Measurements from ENCODE around the gene POF1B. TPM values are rescaled to one million over a fixed set of nuclear protein-coding genes. Genes with fewer than 3 reads are reported as not detected.

The POF1B gene
- total RNA-seq, 1 experiment from 2014 or later = not detected

DNA sequence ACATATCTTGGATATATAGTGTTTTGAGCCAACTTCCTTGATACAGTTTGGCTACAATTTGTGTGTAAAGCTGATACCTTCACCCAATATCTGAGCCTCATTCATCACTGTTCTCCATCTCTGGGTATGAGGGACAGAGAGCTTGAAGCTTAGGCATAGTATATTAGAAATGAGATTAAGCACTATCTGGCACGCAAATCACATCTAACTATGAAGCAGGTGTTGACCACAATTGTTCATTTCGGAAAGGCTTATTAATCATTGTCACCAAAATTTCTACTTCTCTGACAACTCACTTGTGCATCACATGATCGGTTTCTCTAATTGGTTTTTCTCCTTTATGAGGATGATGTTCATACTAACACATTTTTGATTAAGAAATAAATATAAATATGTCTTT, 2.1 kb upstream of the POF1B start:
- no peak overlapping the region for H3K9ac ChIP-seq (ENCODE audit: low read length)
- CTCF ChIA-PET = no interaction called here
- no peaks in the 10 kb centered on the region for H4K20me1 ChIP-seq (ENCODE audit: low read length)
- no TSS peak for BruUV-seq (replicated peaks)
- no peak for DNase-seq
- H3K9me3 ChIP-seq (ENCODE audit: low read length) = no peaks in the 10 kb centered on the region
- intact Hi-C loops (cut with micrococcal nuclease) = no loop called here
- no peaks in the 10 kb centered on the region for H3K79me2 ChIP-seq (ENCODE audit: low read length)
- no peak for ATAC-seq
- no peak overlapping the region for H2AFZ ChIP-seq (ENCODE audit: low read length)
- H3K36me3 ChIP-seq (ENCODE audit: low read depth, low read length) = no peaks in the 10 kb centered on the region
- H3K9me2 ChIP-seq (replicated peaks; ENCODE audit: low read length) = no peaks in the 10 kb centered on the region
- H3K27me3 ChIP-seq (ENCODE audit: low read length) = no peaks in the 10 kb centered on the region
- H3K27ac ChIP-seq (ENCODE audit: low read length) = no peak overlapping the region
- no peak overlapping the region for H3K4me3 ChIP-seq (ENCODE audit: low read length)
- TF ChIP-seq CTCF (conservative IDR thresholded peaks at IDR 0.05; ENCODE audit: low read depth, low read length) = no peak
- TF ChIP-seq EZH2phosphoT487 (IDR thresholded peaks at IDR 0.05; ENCODE audit: borderline replicate concordance, low read length) = no peak
- TF ChIP-seq EZH2 (IDR thresholded peaks at IDR 0.05; ENCODE audit: low read length, unreplicated experiment) = no peak
- H3K4me1 ChIP-seq (ENCODE audit: insufficient read depth, low read length) = no peaks in the 10 kb centered on the region
- POLR2A ChIA-PET (ENCODE audit: unreplicated experiment) = no interaction called here
- H3F3A ChIP-seq (ENCODE audit: low read length, unreplicated experiment) = no peaks in the 10 kb centered on the region
- no peak overlapping the region for H3K4me2 ChIP-seq (ENCODE audit: low read length)

- no peaks in the 10 kb centered on the region for H3K27me3 ChIP-seq (ENCODE audit: low read length)
- no TSS peak for BruUV-seq (replicated peaks)
- no peak overlapping the region for H2AFZ ChIP-seq (ENCODE audit: low read length)
- ATAC-seq (no peak), DNase-seq (no peak)
- no peak overlapping the region for H3K9ac ChIP-seq (ENCODE audit: low read length)
- no peak overlapping the region for H3K4me2 ChIP-seq (ENCODE audit: low read length)
- ChIA-PET CTCF (no interaction called here), POLR2A (ENCODE audit: unreplicated experiment) (no interaction called here)
- H3K79me2 ChIP-seq (ENCODE audit: low read length) = no peaks in the 10 kb centered on the region
- H3K36me3 ChIP-seq (ENCODE audit: low read depth, low read length) = no peaks in the 10 kb centered on the region
- no peaks in the 10 kb centered on the region for H3K9me2 ChIP-seq (replicated peaks; ENCODE audit: low read length)
- H3K27ac ChIP-seq (ENCODE audit: low read length) = no peak overlapping the region
- no peaks in the 10 kb centered on the region for H3K4me1 ChIP-seq (ENCODE audit: insufficient read depth, low read length)
- no peaks in the 10 kb centered on the region for H3F3A ChIP-seq (ENCODE audit: low read length, unreplicated experiment)
- no peaks in the 10 kb centered on the region for H4K20me1 ChIP-seq (ENCODE audit: low read length)
- H3K4me3 ChIP-seq (ENCODE audit: low read length) = no peak overlapping the region
- TF ChIP-seq CTCF (conservative IDR thresholded peaks at IDR 0.05; ENCODE audit: low read depth, low read length) = no peak
- TF ChIP-seq EZH2 (IDR thresholded peaks at IDR 0.05; ENCODE audit: low read length, unreplicated experiment) = no peak
- TF ChIP-seq EZH2phosphoT487 (IDR thresholded peaks at IDR 0.05; ENCODE audit: borderline replicate concordance, low read length) = no peak
- no peaks in the 10 kb centered on the region for H3K9me3 ChIP-seq (ENCODE audit: low read length)
- intact Hi-C loops (cut with micrococcal nuclease) = no loop called here
Measured at GRCh38 chrX:85378461-85378860, 1.0 kb downstream of the POF1B start.

- intact Hi-C loops (cut with micrococcal nuclease) = no loop called here
- POLR2A ChIA-PET (ENCODE audit: unreplicated experiment) = no interaction called here
- no peak for DNase-seq
Measured at GRCh38 chrX:85375333-85375738, 4.1 kb downstream of the POF1B start.

More at GRCh38 chrX:85375333-85375738, 4.1 kb downstream of the POF1B start:
- Histone ChIP-seq H3K9me3 (ENCODE audit: low read length) (no peaks in the 10 kb centered on the region), H3K36me3 (ENCODE audit: low read depth, low read length) (no peaks in the 10 kb centered on the region), H3F3A (ENCODE audit: low read length, unreplicated experiment) (no peaks in the 10 kb centered on the region), H4K20me1 (ENCODE audit: low read length) (no peaks in the 10 kb centered on the region), H3K79me2 (ENCODE audit: low read length) (no peaks in the 10 kb centered on the region), H2AFZ (ENCODE audit: low read length) (no peak overlapping the region), H3K9ac (ENCODE audit: low read length) (no peak overlapping the region), H3K27me3 (ENCODE audit: low read length) (no peaks in the 10 kb centered on the region), H3K27ac (ENCODE audit: low read length) (no peak overlapping the region), H3K4me3 (ENCODE audit: low read length) (no peak overlapping the region), H3K4me1 (ENCODE audit: insufficient read depth, low read length) (no peaks in the 10 kb centered on the region), H3K9me2 (replicated peaks; ENCODE audit: low read length) (no peaks in the 10 kb centered on the region), H3K4me2 (ENCODE audit: low read length) (no peak overlapping the region)
- TF ChIP-seq EZH2 (IDR thresholded peaks at IDR 0.05; ENCODE audit: low read length, unreplicated experiment) = no peak
- TF ChIP-seq CTCF (conservative IDR thresholded peaks at IDR 0.05; ENCODE audit: low read depth, low read length) = no peak
- no peak for ATAC-seq
- BruUV-seq (replicated peaks) = no TSS peak
- CTCF ChIA-PET = no interaction called here

Data from PC-3 (cell line).